ENCODE measurements around the gene PCSK6. TPM values are rescaled to one million over a fixed set of nuclear protein-coding genes. Genes with fewer than 3 reads are reported as not detected.

The PCSK6 gene
- total RNA-seq, 1 experiment from 2014 or later = 2.9 TPM

- peaks cover 40% of the 10 kb centered on the region for H3K27me3 Mint-ChIP-seq (ENCODE audit: low read depth)
- no peak overlapping the region; the same call in 1 of the 2 replicates for H3K27ac Mint-ChIP-seq
- CTCF ChIA-PET = interaction anchor here (1.1 to 1.9 kb wide), 2 partner anchors 105 kb away, joined by 5 read pairs; no protein-coding TSS in a partner anchor
- no peak for DNase-seq (ENCODE audit: low spot score)
- H3K4me1 Mint-ChIP-seq = peaks cover 13% of the 10 kb centered on the region
- no peaks in the 10 kb centered on the region for H3K9me3 Mint-ChIP-seq
- TF ChIP-seq SP1 (CRISPR knock-in tag; conservative IDR thresholded peaks at IDR 0.05) = peak; percentile 46; the same call in 1 of the 2 replicates
- TF ChIP-seq TEAD1 (CRISPR knock-in tag; IDR thresholded peaks at IDR 0.05) = 0 out of 2 replicates have a peak, but pooled peaks have one; percentile 43
- peak; percentile 77 for TF ChIP-seq ZNF423 (CRISPR knock-in tag; IDR thresholded peaks at IDR 0.05)
- TF ChIP-seq CREM (CRISPR knock-in tag; IDR thresholded peaks at IDR 0.05) = peak; percentile 56; the same call in 1 of the 2 replicates
- TF ChIP-seq STAT6 (CRISPR knock-in tag; conservative IDR thresholded peaks at IDR 0.05; ENCODE audit: low read depth) = no peak
- H3K36me3 Mint-ChIP-seq = no peaks in the 10 kb centered on the region
- no peak overlapping the region for H3K4me3 Mint-ChIP-seq
- POLR2A ChIA-PET = no interaction called here
- ATAC-seq = peak; percentile 55
Observed at GRCh38 chr15:101425787-101426365, 63.6 kb downstream of the PCSK6 start.

- Mint-ChIP-seq H3K4me3 (no peak overlapping the region), H3K9me3 (no peaks in the 10 kb centered on the region), H3K36me3 (no peaks in the 10 kb centered on the region), H3K27ac (no peak overlapping the region), H3K27me3 (ENCODE audit: low read depth) (peaks cover 40% of the 10 kb centered on the region), H3K4me1 (peaks cover 13% of the 10 kb centered on the region)
- ATAC-seq (peak; percentile 12; the same call in 1 of the 2 replicates), DNase-seq (ENCODE audit: low spot score) (no peak)
- ChIA-PET POLR2A (no interaction called here), CTCF (interaction anchor here (1.1 kb wide), 1 partner anchor 104 kb away, joined by 5 read pairs; no protein-coding TSS in a partner anchor)
- no peak for TF ChIP-seq JAZF1 (CRISPR knock-in tag; IDR thresholded peaks at IDR 0.05)
- TF ChIP-seq E2F4 (CRISPR knock-in tag; IDR thresholded peaks at IDR 0.05; ENCODE audit: borderline replicate concordance, low read depth) = no peak
- no peak for TF ChIP-seq ATF1 (CRISPR knock-in tag; IDR thresholded peaks at IDR 0.05)
- TF ChIP-seq HMGXB4 (CRISPR knock-in tag; IDR thresholded peaks at IDR 0.05) = no peak
- TF ChIP-seq SMAD4 (CRISPR knock-in tag; IDR thresholded peaks at IDR 0.05) = no peak
- no peak for TF ChIP-seq TEAD1 (CRISPR knock-in tag; IDR thresholded peaks at IDR 0.05)
- TF ChIP-seq USF2 (CRISPR knock-in tag; IDR thresholded peaks at IDR 0.05) = no peak
- TF ChIP-seq NR1H2 (CRISPR knock-in tag; IDR thresholded peaks at IDR 0.05) = no peak
- no peak for TF ChIP-seq GRHL2 (CRISPR knock-in tag; IDR thresholded peaks at IDR 0.05; ENCODE audit: insufficient replicate concordance, severe bottlenecking)
- TF ChIP-seq MLX (CRISPR knock-in tag; IDR thresholded peaks at IDR 0.05) = no peak
- TF ChIP-seq MYBL2 (CRISPR knock-in tag; IDR thresholded peaks at IDR 0.05) = no peak
- TF ChIP-seq NR3C1 (CRISPR knock-in tag; conservative IDR thresholded peaks at IDR 0.05; ENCODE audit: low read depth) = no peak
- TF ChIP-seq NR2C2 (CRISPR knock-in tag; IDR thresholded peaks at IDR 0.05) = no peak
- TF ChIP-seq ATF2 (CRISPR knock-in tag; IDR thresholded peaks at IDR 0.05; ENCODE audit: borderline replicate concordance, low read depth) = no peak
- TF ChIP-seq PRDM15 (CRISPR knock-in tag; IDR thresholded peaks at IDR 0.05) = no peak
- TF ChIP-seq CBFB (CRISPR knock-in tag; IDR thresholded peaks at IDR 0.05; ENCODE audit: low read depth) = no peak
Observed at GRCh38 chr15:101424984-101425383, 64.5 kb downstream of the PCSK6 start.
